ENCODE measurements around the gene TPK1. TPM values are rescaled to one million over a fixed set of nuclear protein-coding genes. Genes with fewer than 3 reads are reported as not detected.

TPK1 gene
- total RNA-seq, 6 experiments from 2014 or later: 3.1 to 6.7 (median 4.3) TPM

DNA sequence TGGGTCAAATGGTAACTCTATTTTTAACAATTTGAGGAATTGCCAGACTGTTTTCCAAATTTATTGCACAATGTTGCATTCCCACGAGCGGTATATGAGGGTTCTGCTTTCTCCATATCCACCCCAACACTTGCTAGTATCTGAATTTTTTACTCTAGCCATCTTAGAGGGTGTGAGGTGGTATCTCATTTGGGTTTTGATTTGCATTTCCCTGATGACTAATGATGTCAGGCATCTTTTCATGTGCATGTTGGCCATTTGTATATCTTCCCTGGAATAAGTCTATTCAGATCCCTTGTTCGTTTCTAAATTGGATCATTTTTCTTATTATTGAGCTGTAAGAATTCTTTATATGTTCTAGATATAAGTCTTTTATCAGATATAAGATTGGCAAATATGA is 97.7 kb downstream of the TPK1 start:
- intact Hi-C loops (cut with DNase I): no loop called here
- 15% methylated on average over 3 of the region's 3 CpGs for WGBS (ENCODE audit: insufficient coverage, low coverage, low lambda C conversion rate, missing lambda C conversion rate)
- ATAC-seq (no peak), DNase-seq (no peak)
- H3K36me3 ChIP-seq: no peaks in the 10 kb centered on the region
- no peak overlapping the region for H3K27ac ChIP-seq
- no peaks in the 10 kb centered on the region for H3K27me3 ChIP-seq
- no peaks in the 10 kb centered on the region for H3K4me1 ChIP-seq
- no peak for TF ChIP-seq POLR2A (IDR thresholded peaks at IDR 0.05)
- no peaks in the 10 kb centered on the region for H3K9me3 ChIP-seq
- no peak overlapping the region for H3K4me3 ChIP-seq

DNA sequence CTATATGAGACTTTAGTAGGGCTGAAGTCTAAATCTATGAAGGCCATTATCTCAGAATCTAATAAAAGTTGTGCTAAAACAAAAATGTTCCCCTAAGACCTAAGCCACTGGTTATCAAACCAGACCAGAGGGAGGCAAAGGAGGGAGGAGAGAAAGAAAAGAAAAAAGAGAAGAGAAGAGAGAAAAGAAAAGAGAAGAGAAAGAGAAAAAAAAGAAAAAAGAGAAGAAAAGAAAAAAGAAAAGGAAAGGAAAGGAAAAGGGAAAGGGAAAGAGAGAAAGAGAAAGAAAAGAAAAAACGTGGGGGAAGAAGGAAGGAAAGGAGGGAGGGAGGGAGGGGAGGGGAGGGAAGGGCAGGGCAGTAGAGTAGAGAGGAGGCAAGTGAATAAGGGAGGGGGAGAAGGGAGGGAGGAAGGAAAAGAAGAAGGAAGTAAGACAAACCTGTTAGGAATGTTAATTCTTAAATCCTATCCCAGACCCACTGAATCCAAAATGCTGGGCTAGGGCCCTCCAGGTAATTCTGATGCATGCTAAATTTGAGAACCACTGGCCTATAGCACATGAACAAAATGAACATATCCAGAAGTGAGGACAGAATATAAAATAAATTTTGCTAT is 98.9 kb downstream of the TPK1 start:
- TF ChIP-seq, protein P1, sequence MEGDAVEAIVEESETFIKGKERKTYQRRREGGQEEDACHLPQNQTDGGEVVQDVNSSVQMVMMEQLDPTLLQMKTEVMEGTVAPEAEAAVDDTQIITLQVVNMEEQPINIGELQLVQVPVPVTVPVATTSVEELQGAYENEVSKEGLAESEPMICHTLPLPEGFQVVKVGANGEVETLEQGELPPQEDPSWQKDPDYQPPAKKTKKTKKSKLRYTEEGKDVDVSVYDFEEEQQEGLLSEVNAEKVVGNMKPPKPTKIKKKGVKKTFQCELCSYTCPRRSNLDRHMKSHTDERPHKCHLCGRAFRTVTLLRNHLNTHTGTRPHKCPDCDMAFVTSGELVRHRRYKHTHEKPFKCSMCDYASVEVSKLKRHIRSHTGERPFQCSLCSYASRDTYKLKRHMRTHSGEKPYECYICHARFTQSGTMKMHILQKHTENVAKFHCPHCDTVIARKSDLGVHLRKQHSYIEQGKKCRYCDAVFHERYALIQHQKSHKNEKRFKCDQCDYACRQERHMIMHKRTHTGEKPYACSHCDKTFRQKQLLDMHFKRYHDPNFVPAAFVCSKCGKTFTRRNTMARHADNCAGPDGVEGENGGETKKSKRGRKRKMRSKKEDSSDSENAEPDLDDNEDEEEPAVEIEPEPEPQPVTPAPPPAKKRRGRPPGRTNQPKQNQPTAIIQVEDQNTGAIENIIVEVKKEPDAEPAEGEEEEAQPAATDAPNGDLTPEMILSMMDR (IDR thresholded peaks at IDR 0.05): no peak
- TF ChIP-seq POLR2A (IDR thresholded peaks at IDR 0.05): no peak
- no peak for ATAC-seq
- Histone ChIP-seq H3K4me1 (no peaks in the 10 kb centered on the region), H3K9me3 (no peaks in the 10 kb centered on the region), H3K27me3 (no peaks in the 10 kb centered on the region), H3K27ac (no peak overlapping the region), H3K36me3 (no peaks in the 10 kb centered on the region), H3K4me3 (no peak overlapping the region)
- DNase-seq: no peak
- 31% methylated on average over 1 of the region's 1 CpG for WGBS (ENCODE audit: insufficient coverage, low coverage, low lambda C conversion rate, missing lambda C conversion rate)
- intact Hi-C loops (cut with DNase I): no loop called here

DNA sequence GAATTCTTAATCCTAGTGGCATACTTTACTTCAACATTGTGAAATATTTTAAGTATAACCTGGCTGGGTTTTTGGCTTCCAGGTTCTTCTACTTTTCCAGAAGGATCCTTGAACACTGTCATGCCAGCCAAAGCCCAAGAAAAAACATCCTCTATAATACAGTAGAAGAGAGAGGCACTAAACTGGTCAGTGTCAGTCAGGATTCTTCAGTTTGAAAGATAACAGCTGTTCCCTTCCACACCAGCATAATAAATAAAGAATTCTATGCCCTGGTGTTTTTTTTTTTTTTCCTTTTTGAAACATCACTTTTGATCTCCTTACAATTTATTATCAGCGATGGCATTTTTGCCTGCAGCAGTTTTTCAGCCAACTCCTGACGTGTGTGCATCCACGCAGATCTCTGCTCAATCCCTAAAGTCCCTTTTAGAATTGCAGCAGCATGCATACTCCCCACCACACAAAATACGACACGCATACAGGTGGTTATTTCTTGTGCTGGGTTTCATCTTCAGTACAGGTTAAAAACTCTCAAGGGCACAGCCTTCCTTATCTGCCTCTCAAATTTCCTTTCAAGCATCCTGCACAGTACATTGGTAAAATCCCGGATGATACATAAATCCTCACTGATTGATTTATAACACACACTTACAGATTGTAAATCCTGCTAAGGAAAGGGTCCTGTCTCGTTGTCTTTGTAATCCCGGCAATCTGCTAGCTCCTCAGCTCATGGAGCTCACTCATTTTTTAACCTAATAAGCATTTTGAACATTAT is 100.2 kb downstream of the TPK1 start:
- Histone ChIP-seq H3K9me3 (no peaks in the 10 kb centered on the region), H3K4me3 (no peak overlapping the region), H3K36me3 (no peaks in the 10 kb centered on the region), H3K4me1 (no peaks in the 10 kb centered on the region), H3K27me3 (no peaks in the 10 kb centered on the region), H3K27ac (no peak overlapping the region)
- TF ChIP-seq, protein P1 (IDR thresholded peaks at IDR 0.05): no peak
- TF ChIP-seq POLR2A (IDR thresholded peaks at IDR 0.05): no peak
- DNase-seq: no peak
- WGBS (ENCODE audit: insufficient coverage, low coverage, low lambda C conversion rate, missing lambda C conversion rate): 67% methylated on average over 8 of the region's 8 CpGs
- intact Hi-C loops (cut with DNase I): no loop called here
- no peak for ATAC-seq

DNA sequence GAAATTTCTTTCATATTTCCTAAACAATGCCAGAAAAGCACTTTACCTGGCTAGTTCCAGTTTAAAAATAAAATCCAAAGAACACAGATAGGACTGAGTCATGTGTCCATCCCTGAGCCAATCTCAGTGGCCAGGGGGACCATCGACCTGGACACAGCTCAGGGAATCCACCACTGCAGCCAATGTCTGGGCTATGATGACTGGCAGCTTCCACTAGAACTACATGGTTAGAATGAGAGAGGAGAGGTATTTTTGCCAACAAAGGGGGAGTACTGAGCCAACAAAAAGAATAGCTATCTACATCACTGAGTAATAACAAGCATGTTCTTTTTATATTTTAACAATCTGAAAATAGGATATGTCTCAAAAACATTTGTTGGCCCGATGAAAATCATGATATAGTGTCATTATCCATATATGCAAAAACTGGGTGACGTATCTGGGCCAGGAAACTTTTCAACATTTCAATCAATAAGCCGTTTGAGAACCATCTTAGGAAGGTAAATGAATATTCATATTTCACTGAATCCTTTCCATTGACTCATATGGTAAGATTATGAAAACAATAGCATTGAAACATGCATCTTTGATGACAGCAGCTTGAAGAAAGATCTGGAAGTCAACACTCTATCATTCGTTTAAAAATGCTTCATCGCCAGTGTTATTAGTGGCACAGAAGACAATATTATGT is 104.0 kb downstream of the TPK1 start:
- H3K27me3 ChIP-seq: no peaks in the 10 kb centered on the region
- TF ChIP-seq, protein P1 (IDR thresholded peaks at IDR 0.05): no peak
- TF ChIP-seq POLR2A (IDR thresholded peaks at IDR 0.05): no peak
- no peaks in the 10 kb centered on the region for H3K36me3 ChIP-seq
- WGBS (ENCODE audit: insufficient coverage, low coverage, low lambda C conversion rate, missing lambda C conversion rate): 78% methylated on average over 6 of the region's 6 CpGs
- H3K4me1 ChIP-seq: no peaks in the 10 kb centered on the region
- H3K27ac ChIP-seq: no peak overlapping the region
- no peak for DNase-seq
- intact Hi-C loops (cut with DNase I): no loop called here
- H3K9me3 ChIP-seq: no peaks in the 10 kb centered on the region
- H3K4me3 ChIP-seq: no peak overlapping the region
- ATAC-seq: no peak

DNA sequence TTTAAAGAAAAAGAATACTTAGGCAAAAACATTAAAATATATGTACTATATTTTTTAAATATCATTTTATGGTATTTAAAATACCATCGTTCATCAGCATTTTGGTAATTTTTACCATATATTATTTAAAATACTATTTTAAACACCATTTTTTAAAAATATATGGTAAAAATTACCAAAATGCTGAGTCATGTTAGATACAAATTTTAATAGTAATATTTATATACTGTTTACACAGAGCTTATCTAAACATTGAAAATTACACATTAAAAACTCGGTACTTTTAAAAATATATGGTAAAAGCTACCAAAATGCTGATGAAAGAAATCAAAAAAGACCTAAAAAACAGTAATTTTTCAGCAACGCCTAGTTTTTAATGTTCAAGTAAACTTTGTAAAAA is 105.6 kb downstream of the TPK1 start:
- Histone ChIP-seq H3K36me3 (no peaks in the 10 kb centered on the region), H3K27ac (no peak overlapping the region), H3K27me3 (no peaks in the 10 kb centered on the region), H3K4me3 (no peak overlapping the region), H3K9me3 (no peaks in the 10 kb centered on the region), H3K4me1 (no peaks in the 10 kb centered on the region)
- 71% methylated on average over 3 of the region's 3 CpGs for WGBS (ENCODE audit: insufficient coverage, low coverage, low lambda C conversion rate, missing lambda C conversion rate)
- ATAC-seq (no peak), DNase-seq (no peak)
- no peak for TF ChIP-seq POLR2A (IDR thresholded peaks at IDR 0.05)
- TF ChIP-seq, protein P1 (IDR thresholded peaks at IDR 0.05): no peak
- intact Hi-C loops (cut with DNase I): no loop called here

All from right lobe of liver (tissue), 6 donors.